Measurements from ENCODE around the gene LAIR2.
"Not testable (repeated sequence)": the region's sequence is repeated elsewhere in the genome, so short reads cannot be mapped to it uniquely, and the experiment has no call there.

Gene LAIR2

GRCh38 chr19:54464044-54464629 lies 38.5 kb upstream of the LAIR2 start:
- in situ Hi-C loops (cut with HindIII; ENCODE audit: low sequenced_read_pairs), result no loop called here

GRCh38 chr19:54464630-54465425 lies 37.8 kb upstream of the LAIR2 start:
- in situ Hi-C loops (cut with HindIII; ENCODE audit: low sequenced_read_pairs), result no loop called here

GRCh38 chr19:54465426-54466109 lies 37.1 kb upstream of the LAIR2 start:
- in situ Hi-C loops (cut with HindIII; ENCODE audit: low sequenced_read_pairs), result no loop called here

- in situ Hi-C loops (cut with HindIII; ENCODE audit: low sequenced_read_pairs), result not testable (repeated sequence)
These were observed 36.5 kb upstream of the LAIR2 start for GRCh38 chr19:54466110-54466480.

GRCh38 chr19:54469496-54469934 lies 33.1 kb upstream of the LAIR2 start:
- in situ Hi-C loops (cut with HindIII; ENCODE audit: low sequenced_read_pairs), result no loop called here

- in situ Hi-C loops (cut with HindIII; ENCODE audit: low sequenced_read_pairs), result no loop called here
These were observed 32.2 kb upstream of the LAIR2 start for GRCh38 chr19:54470276-54470887.

GRCh38 chr19:54470991-54471782 lies 31.4 kb upstream of the LAIR2 start:
- in situ Hi-C loops (cut with HindIII; ENCODE audit: low sequenced_read_pairs), result no loop called here

GRCh38 chr19:54473071-54473891 lies 29.4 kb upstream of the LAIR2 start, which contains the start of gene CDC42EP5:
CDC42EP5 (minus strand) TSS chr19:54473296; CDS start chr19:54465547, 7,749 bp downstream.
- in situ Hi-C loops (cut with HindIII; ENCODE audit: low sequenced_read_pairs), result no loop called here

- in situ Hi-C loops (cut with HindIII; ENCODE audit: low sequenced_read_pairs), result no loop called here
These were observed 28.7 kb upstream of the LAIR2 start for GRCh38 chr19:54473892-54474372.

- in situ Hi-C loops (cut with HindIII; ENCODE audit: low sequenced_read_pairs), result no loop called here
These were observed 26.9 kb upstream of the LAIR2 start for GRCh38 chr19:54475706-54476105.

GRCh38 chr19:54477650-54478049 lies 25.0 kb upstream of the LAIR2 start:
- in situ Hi-C loops (cut with HindIII; ENCODE audit: low sequenced_read_pairs), result no loop called here

GRCh38 chr19:54478677-54479266 lies 23.9 kb upstream of the LAIR2 start:
- in situ Hi-C loops (cut with HindIII; ENCODE audit: low sequenced_read_pairs), result no loop called here

- in situ Hi-C loops (cut with HindIII; ENCODE audit: low sequenced_read_pairs), result no loop called here
These were observed 22.6 kb upstream of the LAIR2 start for GRCh38 chr19:54480051-54480450.

- in situ Hi-C loops (cut with HindIII; ENCODE audit: low sequenced_read_pairs), result no loop called here
These were observed 21.2 kb upstream of the LAIR2 start for GRCh38 chr19:54481326-54481930.

GRCh38 chr19:54482889-54483288 lies 19.7 kb upstream of the LAIR2 start:
- in situ Hi-C loops (cut with HindIII; ENCODE audit: low sequenced_read_pairs), result no loop called here

GRCh38 chr19:54484451-54484850 lies 18.2 kb upstream of the LAIR2 start:
- in situ Hi-C loops (cut with HindIII; ENCODE audit: low sequenced_read_pairs), result no loop called here

- in situ Hi-C loops (cut with HindIII; ENCODE audit: low sequenced_read_pairs), result no loop called here
These were observed 16.8 kb upstream of the LAIR2 start for GRCh38 chr19:54485851-54486250.

GRCh38 chr19:54489341-54489740 lies 13.3 kb upstream of the LAIR2 start:
- in situ Hi-C loops (cut with HindIII; ENCODE audit: low sequenced_read_pairs), result no loop called here

GRCh38 chr19:54489766-54490165 lies 12.9 kb upstream of the LAIR2 start:
- in situ Hi-C loops (cut with HindIII; ENCODE audit: low sequenced_read_pairs), result no loop called here

Measured in DLD1 (cell line).